Kidney epithelial cell (primary cell): Measurements from ENCODE around the gene SLC23A2. TPM values are rescaled to one million over a fixed set of nuclear protein-coding genes. Genes with fewer than 3 reads are reported as not detected.
"Not testable (repeated sequence)": the region's sequence is repeated elsewhere in the genome, so short reads cannot be mapped to it uniquely, and the experiment has no call there.

ENCODE experiments used
- DNase-seq: peaks from one replicate; pipeline ENCODE4 v3.0.0-alpha.2; 2010; ENCODE audit warnings: low read depth
- H3K27me3 ChIP-seq: 2 replicates; pipeline ENCODE4 v1.6.0; 2011; ENCODE audit warnings: low read length; ENCODE audit not compliant: control insufficient read depth, insufficient read depth
- H3K36me3 ChIP-seq: 2 replicates; pipeline ENCODE4 v1.5.1; 2011; ENCODE audit warnings: low read length; ENCODE audit not compliant: control insufficient read depth, insufficient read depth
- H3K4me3 ChIP-seq: 2 replicates; pipeline ENCODE4 v1.5.1; 2011; ENCODE audit warnings: low read depth, mild to moderate bottlenecking, control low read depth, low read length
- CTCF ChIP-seq: IDR thresholded peaks from 2 replicates; pipeline ENCODE4 v1.5.1; 2011; ENCODE audit warnings: mild to moderate bottlenecking, moderate library complexity, low read length, control low read depth, inconsistent platforms; ENCODE audit not compliant: insufficient read depth, poor library complexity, severe bottlenecking
- total RNA-seq: library from RNA; depleted of rRNA; stranded (reverse); fragments of >200 nt; gene quantifications from 2 replicates; pipeline ENCODE4 v1.2.3, GENCODE V29; 2015

The SLC23A2 gene
- total RNA-seq, 1 donor from 2014 or later = 21.4 TPM

DNA sequence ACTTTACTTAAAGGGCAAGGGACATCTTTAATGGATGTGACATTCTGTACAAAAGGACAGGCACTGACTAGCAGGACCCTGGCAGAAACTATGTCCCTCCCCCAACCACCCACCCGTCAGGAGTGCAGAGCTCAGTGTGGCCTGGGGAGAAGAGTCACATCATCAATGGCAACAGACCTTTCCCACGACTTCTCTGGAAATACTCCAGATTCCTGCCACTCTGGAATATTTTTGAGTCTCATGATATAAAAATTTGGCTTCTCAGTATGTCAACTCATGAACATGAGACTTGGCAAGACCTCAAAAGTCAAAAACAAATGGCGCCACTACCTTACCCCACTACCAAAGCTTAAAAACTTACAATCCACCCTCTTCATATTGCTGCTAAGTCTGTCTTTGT is 118.3 kb downstream of the SLC23A2 start:
- H3K27me3 ChIP-seq = no peaks in the 10 kb centered on the region
- no peak for TF ChIP-seq CTCF

GRCh38 chr20:4881006-4881730 is 120.1 kb downstream of the SLC23A2 start:
- H3K36me3 ChIP-seq = no peaks in the 10 kb centered on the region
- H3K27me3 ChIP-seq = no peaks in the 10 kb centered on the region
- no peak for TF ChIP-seq CTCF
- H3K4me3 ChIP-seq = no peak overlapping the region
- no peak for DNase-seq

More for the DNA sequence above, 118.3 kb downstream of the SLC23A2 start:
- no peak for DNase-seq
- Histone ChIP-seq H3K36me3 (no peaks in the 10 kb centered on the region), H3K4me3 (no peak overlapping the region)

DNA sequence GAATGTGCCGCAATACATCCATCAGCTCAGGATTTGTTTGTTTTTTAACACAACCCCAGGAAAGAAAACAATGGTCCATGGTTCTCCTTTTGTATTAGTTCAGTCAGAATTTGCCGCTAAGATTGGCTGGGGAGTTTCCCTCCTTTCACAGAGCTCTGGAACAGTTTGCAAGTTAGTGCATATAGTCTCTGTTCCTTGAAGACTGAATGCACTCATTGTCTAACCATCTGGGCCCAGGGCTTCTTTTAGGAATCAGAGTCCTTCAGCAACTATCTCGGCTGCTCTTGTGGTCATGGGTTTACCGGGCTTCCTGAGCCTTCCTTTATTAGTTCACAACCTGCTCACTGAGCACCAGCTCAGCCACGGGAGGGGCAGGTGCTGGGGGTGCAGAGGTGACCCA is 121.3 kb downstream of the SLC23A2 start:
- Histone ChIP-seq H3K27me3 (no peaks in the 10 kb centered on the region), H3K4me3 (no peak overlapping the region), H3K36me3 (no peaks in the 10 kb centered on the region)
- TF ChIP-seq CTCF = no peak
- no peak for DNase-seq

- DNase-seq, H3K36me3 ChIP-seq, H3K27me3 ChIP-seq, H3K4me3 ChIP-seq: not testable (repeated sequence)
Observed at GRCh38 chr20:4878099-4878498, 123.2 kb downstream of the SLC23A2 start.

DNA sequence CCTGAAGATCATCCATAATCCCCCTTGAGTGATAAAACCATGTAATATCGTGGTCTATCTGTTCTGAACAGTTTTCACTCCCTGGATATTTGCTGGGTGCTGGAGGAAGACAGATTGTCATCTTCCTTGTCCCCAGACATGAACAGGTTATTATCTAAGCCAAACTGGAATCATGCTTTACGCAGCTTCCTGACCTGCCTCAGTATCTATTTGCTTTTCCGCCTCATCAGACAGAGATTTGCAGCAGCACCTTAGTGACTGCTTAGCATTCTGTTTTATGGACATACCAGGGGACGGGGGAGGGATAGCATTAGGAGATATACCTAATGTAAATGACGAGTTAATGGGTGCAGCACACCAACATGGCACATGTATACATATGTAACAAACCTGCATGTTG is 124.6 kb downstream of the SLC23A2 start:
- H3K36me3 ChIP-seq = no peaks in the 10 kb centered on the region

GRCh38 chr20:4876301-4876700 is 125.0 kb downstream of the SLC23A2 start:
- no peaks in the 10 kb centered on the region for H3K27me3 ChIP-seq
- H3K36me3 ChIP-seq = no peaks in the 10 kb centered on the region
- no peak for DNase-seq
- TF ChIP-seq CTCF = no peak
- no peak overlapping the region for H3K4me3 ChIP-seq

More for the DNA sequence above, 124.6 kb downstream of the SLC23A2 start:
- H3K27me3 ChIP-seq = no peaks in the 10 kb centered on the region
- DNase-seq = no peak
- TF ChIP-seq CTCF = no peak
- no peak overlapping the region for H3K4me3 ChIP-seq
